ENCODE results near the gene INTS1.

GRCh38 chr7:1535701-1536454 is 31.7 kb upstream of the INTS1 start:
- TF ChIP-seq CTCF (IDR thresholded peaks at IDR 0.05) (no peak), POLR2A (IDR thresholded peaks at IDR 0.05) (no peak)
